Caco-2 (cell line): ENCODE data around the gene SLC43A2. TPM values are rescaled to one million over a fixed set of nuclear protein-coding genes. Genes with fewer than 3 reads are reported as not detected.

Source experiments
- BruUV-seq: library from RNA; stranded (reverse); fragments of 400-500 nt; replicated peaks from 2 replicates; lab custom pipeline; 2021; lab: Mats Ljungman, UMichigan
- CTCF ChIA-PET: fragments of 300-600 bp; sonication (Branson Sonifier 250); formaldehyde crosslinking; loops from one replicate; lab custom pipeline; 2022; ENCODE audit warnings: antibody characterized with exemption; lab: Charles Lee
- POLR2A ChIA-PET: fragments of 300-600 bp; sonication (Branson Sonifier 250); formaldehyde crosslinking; loops from one replicate; lab custom pipeline; 2022; ENCODE audit warnings: antibody characterized with exemption; lab: Charles Lee
- DNase-seq, 2 experiments: peaks; one replicate each; pipeline versions ENCODE4 v3.0.0 to v3.0.0-alpha.2; 2020 to 2022
- H3K27me3 ChIP-seq: replicated peaks from 2 replicates; pipeline ENCODE4 v1.6.0; 2011; ENCODE audit warnings: low read length; ENCODE audit not compliant: control insufficient read depth, insufficient read depth
- H3K36me3 ChIP-seq: 2 replicates; pipeline ENCODE4 v1.5.1; 2011; ENCODE audit warnings: low read length; ENCODE audit not compliant: control insufficient read depth, insufficient read depth
- H3K4me1 ChIP-seq: fragments of 250-450 bp; sonication (Bioruptor Pico); 2 replicates; pipeline ENCODE4 v1.5.1; 2020; ENCODE audit warnings: mild to moderate bottlenecking
- H3K4me3 ChIP-seq: 2 replicates; pipeline ENCODE4 v1.5.1; 2011; ENCODE audit warnings: low read depth, mild to moderate bottlenecking, control low read depth, low read length
- H3K9me3 ChIP-seq: fragments of 250-450 bp; sonication (Bioruptor Pico); 2 replicates; pipeline ENCODE4 v1.5.1; 2020; ENCODE audit warnings: mild to moderate bottlenecking, moderate library complexity
- H3K27ac Mint-ChIP-seq: one replicate; pipeline ENCODE4 v1.8.0; 2022; ENCODE audit warnings: mixed read lengths; ENCODE audit not compliant: unreplicated experiment
- H3K27me3 Mint-ChIP-seq: one replicate; pipeline ENCODE4 v1.8.0; 2022; ENCODE audit warnings: mixed read lengths; ENCODE audit not compliant: insufficient read depth, unreplicated experiment
- H3K36me3 Mint-ChIP-seq: one replicate; pipeline ENCODE4 v1.8.0; 2022; ENCODE audit warnings: mild to moderate bottlenecking, mixed read lengths; ENCODE audit not compliant: insufficient read depth, unreplicated experiment
- H3K4me1 Mint-ChIP-seq: one replicate; pipeline ENCODE4 v1.8.0; 2022; ENCODE audit warnings: low read depth, mixed read lengths; ENCODE audit not compliant: unreplicated experiment
- H3K4me3 Mint-ChIP-seq: one replicate; pipeline ENCODE4 v1.8.0; 2022; ENCODE audit warnings: mild to moderate bottlenecking, moderate library complexity, mixed read lengths; ENCODE audit not compliant: unreplicated experiment
- H3K9me3 Mint-ChIP-seq: one replicate; pipeline ENCODE4 v1.8.0; 2022; ENCODE audit warnings: mixed read lengths; ENCODE audit not compliant: unreplicated experiment
- CTCF ChIP-seq, 2 experiments: fragments of 200-600 bp in 1 of 2; IDR thresholded peaks; 1 replicate in 1 of 2; 2 replicates in 1 of 2; pipeline versions ENCODE4 v1.5.1 to v1.8.0; 2011 to 2022; ENCODE audit warnings: antibody characterized with exemption in 1 of 2, control low read depth in 1 of 2, inconsistent platforms in 1 of 2, low read depth in 1 of 2, low read length in 1 of 2, mild to moderate bottlenecking in 1 of 2, moderate library complexity in 1 of 2; ENCODE audit not compliant: insufficient read depth in 1 of 2, severe bottlenecking in 1 of 2, unreplicated experiment in 1 of 2
- intact Hi-C: fragments of 100-400 bp; cut with micrococcal nuclease; formaldehyde crosslinking; loops from one replicate; pipeline ENCODE4 v1.10.0; 2022; ENCODE audit not compliant: unreplicated experiment
- total RNA-seq: library from RNA; stranded (reverse); gene quantifications from 2 replicates; pipeline ENCODE4 v1.2.3, GENCODE V29; 2022

Gene SLC43A2
- total RNA-seq, 1 experiment from 2014 or later: 33.9 TPM

- BruUV-seq: no TSS peak
- DNase-seq: no peak
- intact Hi-C loops: no loop called here
- no peaks in the 10 kb centered on the region for H3K4me1 Mint-ChIP-seq
- Histone ChIP-seq H3K4me1 (no peaks in the 10 kb centered on the region), H3K27me3 (no peaks in the 10 kb centered on the region), H3K36me3 (no peaks in the 10 kb centered on the region), H3K9me3 (no peaks in the 10 kb centered on the region), H3K4me3 (no peak overlapping the region)
- no peaks in the 10 kb centered on the region for H3K36me3 Mint-ChIP-seq
- no peak for TF ChIP-seq CTCF (IDR thresholded peaks at IDR 0.05; ENCODE audit: insufficient read depth in 1 of 2, low read depth in 1 of 2, low read length in 1 of 2, severe bottlenecking in 1 of 2, unreplicated experiment in 1 of 2)
- peaks cover 2% of the 10 kb centered on the region for H3K27me3 Mint-ChIP-seq
- no peak overlapping the region for H3K4me3 Mint-ChIP-seq
- H3K27ac Mint-ChIP-seq: no peak overlapping the region
- ChIA-PET CTCF (interaction anchor here (0.7 kb wide), 1 partner anchor 62 kb away, joined by 6 read pairs; no protein-coding TSS in a partner anchor), POLR2A (no interaction called here)
- no peaks in the 10 kb centered on the region for H3K9me3 Mint-ChIP-seq
These were observed 7.2 kb upstream of the SLC43A2 start for GRCh38 chr17:1635675-1636465.

- intact Hi-C loops: no loop called here
- no peaks in the 10 kb centered on the region for H3K27me3 ChIP-seq
- peaks cover 2% of the 10 kb centered on the region; the same call in 1 of the 2 replicates for H3K4me1 ChIP-seq
- Mint-ChIP-seq H3K4me1 (peaks cover 5% of the 10 kb centered on the region), H3K27me3 (peaks cover 2% of the 10 kb centered on the region), H3K27ac (no peak overlapping the region), H3K9me3 (no peaks in the 10 kb centered on the region), H3K36me3 (no peaks in the 10 kb centered on the region), H3K4me3 (no peak overlapping the region)
- H3K9me3 ChIP-seq: no peaks in the 10 kb centered on the region
- no TSS peak for BruUV-seq
- DNase-seq: no peak
- POLR2A ChIA-PET: no interaction called here
- H3K4me3 ChIP-seq: no peak overlapping the region
- H3K36me3 ChIP-seq: no peaks in the 10 kb centered on the region
- CTCF ChIA-PET: no interaction called here
- TF ChIP-seq CTCF (IDR thresholded peaks at IDR 0.05; ENCODE audit: insufficient read depth in 1 of 2, low read depth in 1 of 2, low read length in 1 of 2, severe bottlenecking in 1 of 2, unreplicated experiment in 1 of 2): no peak
These were observed 6.4 kb upstream of the SLC43A2 start for GRCh38 chr17:1634841-1635650.

GRCh38 chr17:1630662-1631061 is 2.0 kb upstream of the SLC43A2 start:
- CTCF ChIA-PET: interaction anchor here (0.6 to 3.5 kb wide), 33 partner anchors 8 to 371 kb away, joined by 3 to 109 read pairs (median 5); partner anchors contain the start of genes INPP5K, PITPNA and RILP

More at GRCh38 chr17:1630662-1631061, 2.0 kb upstream of the SLC43A2 start:
- Histone ChIP-seq H3K4me3 (no peak overlapping the region), H3K9me3 (no peaks in the 10 kb centered on the region), H3K4me1 (peaks cover 23% of the 10 kb centered on the region), H3K27me3 (no peaks in the 10 kb centered on the region), H3K36me3 (no peaks in the 10 kb centered on the region)
- POLR2A ChIA-PET: interaction anchor here (0.6 to 1.0 kb wide), 3 partner anchors 41 to 146 kb away, joined by 4 to 9 read pairs (median 5); partner anchors contain the start of gene PITPNA
- DNase-seq: no peak
- TF ChIP-seq CTCF (IDR thresholded peaks at IDR 0.05; ENCODE audit: insufficient read depth in 1 of 2, low read depth in 1 of 2, low read length in 1 of 2, severe bottlenecking in 1 of 2, unreplicated experiment in 1 of 2): no peak
- Mint-ChIP-seq H3K27ac (peak overlapping the region; percentile 39), H3K36me3 (peaks cover 20% of the 10 kb centered on the region), H3K4me1 (peaks cover 22% of the 10 kb centered on the region), H3K4me3 (peak overlapping the region; percentile 95), H3K9me3 (no peaks in the 10 kb centered on the region), H3K27me3 (peaks cover 2% of the 10 kb centered on the region)
- intact Hi-C loops: loop anchor here (1.0 kb wide), 1 partner anchor 68 kb away; the partner anchor contains the start of gene PITPNA
- no TSS peak for BruUV-seq
